ENCODE measurements around the gene BARHL2.

BARHL2 gene

DNA sequence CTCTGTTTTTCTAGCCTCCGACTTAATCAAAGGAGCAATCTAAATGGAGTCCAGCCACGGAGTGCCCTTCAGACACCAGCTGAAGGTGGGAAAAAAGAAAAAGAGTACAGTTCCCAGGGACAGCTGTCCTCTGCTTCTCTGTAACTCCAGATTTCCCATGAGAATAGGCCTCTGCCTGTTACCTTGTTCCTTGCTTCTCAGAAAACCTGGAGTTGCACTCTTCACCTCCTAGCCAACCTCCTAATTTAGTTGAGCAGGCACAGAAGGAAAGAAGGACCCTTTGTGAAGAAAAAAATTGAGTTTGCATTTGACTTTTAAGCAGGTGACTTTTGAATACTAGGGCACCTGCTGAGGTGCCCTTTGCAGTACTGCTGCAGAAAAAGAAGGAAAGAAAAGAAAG lies 8.3 kb downstream of the BARHL2 start:
- DNase-seq: no peak

DNA sequence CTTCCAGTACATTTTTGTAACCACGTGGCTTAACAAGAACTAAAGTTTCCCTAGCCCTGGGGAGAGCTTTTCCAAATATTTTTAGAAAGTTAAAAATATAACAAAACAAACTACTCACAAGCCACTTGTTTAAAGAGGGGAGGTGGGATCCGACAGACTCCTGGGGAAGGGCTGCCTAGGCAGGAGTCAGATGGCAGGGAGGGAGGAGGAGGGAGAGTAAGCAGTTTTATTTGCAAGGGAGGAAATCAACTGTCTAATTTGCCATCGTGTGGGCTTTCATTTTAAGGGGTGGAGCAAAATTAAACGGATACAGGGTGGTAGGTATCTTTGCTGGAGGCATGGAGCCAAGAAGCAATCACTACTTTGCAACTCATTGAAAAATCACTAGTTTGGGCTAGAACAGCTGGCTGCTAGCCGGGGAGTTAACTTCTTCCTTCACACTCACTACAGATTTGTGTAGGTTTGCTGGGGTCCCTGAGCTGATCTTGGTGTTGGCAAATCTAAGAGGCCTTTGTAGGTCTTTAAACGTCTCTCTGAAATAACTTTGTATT lies 8.8 kb downstream of the BARHL2 start:
- no peak for DNase-seq

DNA sequence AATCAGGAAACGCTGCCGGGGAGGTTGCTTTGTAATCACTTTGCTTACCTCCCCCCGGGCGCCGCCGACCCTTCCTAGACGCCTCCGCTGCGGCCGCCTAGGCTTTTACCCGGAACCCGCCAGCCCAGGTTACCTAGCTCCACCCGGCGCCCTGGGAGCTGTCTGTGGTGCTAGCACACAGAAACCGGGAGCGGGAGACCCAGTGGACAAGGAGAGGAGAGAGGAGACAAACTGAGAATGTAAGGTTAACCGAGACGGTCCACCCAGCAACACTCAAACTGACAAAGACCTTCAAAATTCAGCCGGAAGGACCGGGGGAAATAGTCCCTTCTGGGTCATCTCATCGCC lies 9.8 kb downstream of the BARHL2 start:
- DNase-seq: no peak

DNA sequence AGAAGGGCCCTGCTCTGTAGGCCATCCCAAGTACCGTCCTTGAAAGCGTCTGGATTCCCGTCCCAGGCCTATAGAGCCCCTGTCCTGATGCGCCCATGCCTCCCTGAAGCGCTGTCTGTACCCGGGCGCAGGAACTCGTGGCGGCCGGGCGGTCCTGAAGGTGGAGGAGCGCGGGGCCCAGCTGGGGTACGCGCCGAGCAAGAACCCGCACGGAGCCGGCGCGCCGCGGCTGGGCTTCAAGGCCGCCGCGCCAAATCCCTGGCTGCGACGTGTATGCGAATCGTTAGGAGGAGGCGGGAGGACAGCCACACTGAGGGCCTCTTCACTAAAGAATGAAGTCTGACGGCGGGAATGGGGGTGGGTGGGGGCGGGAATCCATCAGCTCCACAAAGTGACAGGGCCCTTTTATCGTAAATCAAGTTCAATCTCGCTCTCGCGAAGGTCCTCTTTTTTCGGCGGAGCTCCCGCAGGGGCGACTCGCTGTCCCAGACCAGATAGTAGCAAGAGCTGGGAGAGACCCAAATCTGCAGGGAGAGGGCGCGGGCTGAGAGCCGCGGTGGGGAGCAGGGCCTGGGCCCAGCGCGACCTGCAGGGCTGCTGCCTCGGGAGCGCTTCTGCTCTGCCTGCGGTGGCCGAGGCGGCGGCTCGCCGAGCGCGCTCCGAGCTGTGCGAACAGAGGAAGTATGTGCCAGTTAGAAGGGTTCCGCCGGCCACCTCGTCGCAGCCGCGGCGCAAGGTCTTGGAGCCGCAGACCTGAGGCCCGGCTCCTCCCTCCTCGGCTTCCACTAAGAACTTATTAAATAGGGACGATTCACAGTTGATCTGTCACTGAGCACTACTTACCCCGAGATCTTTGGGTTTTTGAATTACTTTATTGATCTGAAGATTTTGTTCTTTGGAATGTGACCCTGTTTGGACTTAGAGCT lies 10.4 kb downstream of the BARHL2 start:
- DNase-seq: no peak

DNA sequence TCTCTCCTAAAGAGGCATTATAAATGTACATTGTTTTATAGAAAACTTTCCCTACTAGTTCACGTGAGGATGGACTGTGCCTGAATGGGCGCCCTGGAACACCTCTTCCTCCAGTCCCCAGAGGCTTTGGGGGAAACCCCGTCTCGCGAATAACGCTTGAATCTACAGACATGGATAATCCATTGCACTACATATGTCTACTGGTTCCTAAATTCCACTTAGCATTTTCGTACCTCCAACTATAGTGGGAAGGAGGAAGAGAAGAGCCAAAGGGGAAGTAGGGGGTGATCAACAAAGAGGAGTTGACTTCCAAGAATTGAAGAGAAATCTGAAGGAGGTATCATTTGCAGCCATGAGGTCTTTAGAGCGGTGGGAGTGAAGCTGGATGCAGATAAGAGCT lies 11.1 kb downstream of the BARHL2 start:
- no peak for DNase-seq

DNA sequence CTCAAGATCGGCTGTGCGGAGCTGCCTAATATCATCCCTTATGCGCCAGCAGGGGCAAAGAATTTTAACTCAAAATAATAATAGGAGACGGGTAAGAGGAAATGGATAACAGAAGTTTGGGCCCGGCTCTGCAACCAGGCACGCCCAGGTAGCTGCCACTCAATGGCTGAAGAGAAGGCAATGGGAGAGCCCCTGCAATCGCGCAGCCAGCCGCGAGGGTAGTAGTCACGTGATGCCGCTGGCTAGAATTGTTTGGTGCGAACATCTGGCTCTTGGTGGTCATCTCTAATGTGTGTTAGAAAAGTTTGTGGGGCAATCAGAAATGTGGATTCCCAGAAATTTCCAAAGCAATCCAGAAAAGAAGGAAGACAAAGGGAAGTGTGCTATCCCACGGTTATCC lies 12.3 kb downstream of the BARHL2 start:
- DNase-seq: no peak

DNA sequence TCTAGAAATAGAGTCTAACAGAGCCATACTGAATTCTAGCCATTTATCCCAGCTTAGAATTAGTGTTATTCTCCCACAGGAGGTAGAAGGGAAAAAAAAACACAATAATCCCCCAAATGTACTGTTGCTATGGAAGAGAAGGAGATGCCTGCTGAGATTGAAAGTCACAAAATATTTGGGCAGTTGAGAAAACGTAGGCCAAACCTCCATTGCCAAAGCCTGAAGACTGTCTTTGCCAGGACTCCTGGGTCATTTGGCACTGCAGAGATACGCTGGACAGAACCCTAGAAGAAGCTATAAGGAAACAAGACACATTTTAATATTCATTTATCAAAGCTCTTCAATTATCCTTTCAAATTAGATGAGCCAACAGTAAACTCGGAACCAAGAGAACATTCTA lies 22.3 kb downstream of the BARHL2 start:
- DNase-seq: no peak

DNA sequence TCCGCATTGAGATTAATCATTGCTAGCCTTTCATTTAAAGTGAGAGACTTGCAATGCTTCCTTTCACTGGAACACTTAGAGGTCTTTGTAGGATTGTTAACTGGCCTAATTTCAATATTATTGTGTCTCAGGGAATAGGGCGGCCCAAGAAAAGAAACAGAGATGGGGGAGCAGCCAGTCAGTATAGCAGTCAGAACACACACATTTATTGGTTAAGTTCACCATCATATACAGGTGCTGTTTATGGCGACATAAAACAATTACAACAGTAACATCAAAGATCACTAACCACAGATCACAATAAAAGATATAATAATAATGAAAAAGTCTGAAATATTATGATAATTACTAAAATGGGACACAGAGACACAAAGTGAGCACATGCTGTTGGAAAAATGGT lies 29.4 kb downstream of the BARHL2 start:
- DNase-seq: no peak

DNA sequence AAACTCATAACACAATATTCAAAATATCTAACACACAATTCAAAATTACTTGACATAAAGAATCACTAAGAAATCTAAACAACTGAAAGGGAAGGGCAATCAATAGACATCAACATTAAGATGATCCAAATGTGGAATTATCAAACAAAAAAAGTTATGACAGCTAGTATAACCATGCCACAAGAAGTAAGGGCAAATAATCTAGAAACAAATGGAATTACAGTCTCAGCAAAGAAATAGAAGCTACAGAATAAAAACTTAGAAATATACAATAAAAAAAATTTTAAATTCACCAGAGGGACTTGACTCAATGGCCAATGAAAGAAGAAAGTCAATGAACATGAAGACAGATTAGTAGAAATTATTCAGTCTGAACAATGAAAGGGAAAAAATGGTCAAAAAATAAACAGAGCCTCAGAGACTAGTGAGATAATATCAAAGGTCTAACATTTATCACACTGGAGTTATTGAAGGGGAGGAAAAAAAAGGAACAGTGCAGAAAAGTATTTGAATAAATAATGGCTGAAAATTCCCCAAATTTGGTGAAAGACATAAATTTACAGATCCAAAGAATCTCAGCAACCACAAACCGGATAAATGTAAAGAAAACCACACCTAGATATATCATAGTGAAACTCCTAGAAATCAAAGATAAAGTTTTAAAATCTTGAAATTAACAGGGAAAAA lies 41.8 kb downstream of the BARHL2 start:
- DNase-seq: no peak

DNA sequence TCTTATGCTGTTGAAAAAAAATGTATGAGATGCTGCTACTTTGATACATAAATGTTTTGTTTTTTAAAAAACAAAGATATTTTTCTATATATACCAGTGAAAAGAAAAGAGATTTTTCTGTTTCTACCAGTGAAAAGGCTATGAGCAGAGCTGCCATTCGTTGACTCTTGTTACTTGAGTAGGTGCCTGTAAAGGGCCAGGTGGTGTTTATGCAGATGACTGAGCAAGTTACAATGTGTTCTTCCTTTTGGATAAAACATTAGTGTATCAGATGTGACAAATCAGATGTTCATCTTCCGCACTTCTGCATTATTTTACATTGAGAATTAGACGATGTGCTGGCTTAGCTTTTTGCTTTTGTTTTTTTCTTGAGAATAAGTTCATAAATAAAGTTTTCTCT lies 45.4 kb downstream of the BARHL2 start:
- DNase-seq: no peak

DNA sequence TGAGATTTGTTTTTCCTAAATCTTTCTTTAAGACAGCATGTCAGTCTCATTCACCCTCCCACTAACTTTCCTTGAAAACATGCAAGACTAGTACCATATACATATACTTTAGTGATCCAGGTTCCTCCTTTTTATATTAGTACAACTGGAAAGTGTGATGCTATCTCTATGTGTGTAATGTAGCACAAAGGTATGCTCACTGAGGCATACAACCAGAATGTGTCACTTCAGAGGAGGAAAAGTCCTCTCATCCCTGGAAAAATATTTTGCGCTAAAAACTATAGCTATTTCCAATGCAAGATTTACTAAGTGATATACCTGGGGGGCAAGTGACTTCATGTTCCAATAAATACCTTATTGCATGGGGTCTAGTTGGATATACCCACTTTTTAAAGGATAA lies 45.9 kb downstream of the BARHL2 start:
- DNase-seq: no peak

All from central memory CD4-positive, alpha-beta T cell (primary cell).